Transverse colon (tissue), 3 donors: ENCODE results near the gene RBM10.

Experiments
- EP300 ChIP-seq: sonication (generic); formaldehyde crosslinking; IDR thresholded peaks from one replicate; pipeline ENCODE4 v1.6.1; 2017; ENCODE audit warnings: antibody characterized with exemption, low read depth
- POLR2A ChIP-seq: fragments of 450-650 bp; IDR thresholded peaks from one replicate; pipeline ENCODE4 v1.6.1; 2016; ENCODE audit warnings: antibody characterized with exemption, mild to moderate bottlenecking, moderate library complexity
- TF ChIP-seq, protein P1 (sequence below), 5 experiments: fragments of 200-600 bp in 3 of 5; fragments of 450-650 bp in 2 of 5; sonication (generic) in 3 of 5; IDR thresholded peaks; 1 replicate in 2 of 5; 2 replicates in 3 of 5; pipeline ENCODE4 v1.5.1; 2016 to 2017; ENCODE audit warnings: antibody characterized with exemption in 5 of 5, inconsistent platforms in 3 of 5, mild to moderate bottlenecking in 2 of 5, moderate library complexity in 1 of 5

DNA sequence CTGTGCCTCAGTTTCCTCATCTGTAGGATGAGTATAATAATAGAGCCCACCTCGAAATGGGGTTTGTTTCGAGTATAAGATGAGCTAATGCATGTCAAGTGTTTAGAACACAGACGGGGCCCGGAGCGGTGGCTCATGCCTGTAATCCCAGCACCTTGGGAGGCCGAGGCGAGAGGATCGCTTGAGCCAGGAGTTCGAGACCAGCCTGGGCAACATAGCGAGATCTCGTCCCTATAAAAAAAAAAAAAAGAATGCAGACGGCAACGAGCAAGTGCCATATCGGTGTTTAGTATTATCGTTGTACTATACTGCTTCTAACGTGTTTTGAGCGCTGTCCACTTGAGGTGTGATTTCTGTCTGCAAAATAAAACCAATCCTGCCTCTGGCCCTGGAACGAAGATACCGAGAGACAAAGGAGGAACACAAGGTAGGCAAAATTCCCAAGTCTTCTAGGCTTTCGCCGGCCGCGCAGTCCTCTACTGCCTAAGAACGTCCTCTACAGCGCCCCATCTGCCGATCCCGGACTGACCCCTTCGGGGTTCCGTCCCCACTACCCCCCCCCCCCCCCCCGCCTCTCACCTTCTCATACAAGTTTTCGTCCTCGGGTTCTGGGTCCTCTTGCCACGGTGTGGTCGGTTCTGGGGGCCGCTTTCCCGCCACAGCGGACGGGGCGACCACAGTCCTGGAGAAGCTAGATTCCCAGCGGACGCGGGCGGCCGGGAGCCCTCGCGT is 961 bp upstream of the RBM10 start:
- TF ChIP-seq, protein P1, sequence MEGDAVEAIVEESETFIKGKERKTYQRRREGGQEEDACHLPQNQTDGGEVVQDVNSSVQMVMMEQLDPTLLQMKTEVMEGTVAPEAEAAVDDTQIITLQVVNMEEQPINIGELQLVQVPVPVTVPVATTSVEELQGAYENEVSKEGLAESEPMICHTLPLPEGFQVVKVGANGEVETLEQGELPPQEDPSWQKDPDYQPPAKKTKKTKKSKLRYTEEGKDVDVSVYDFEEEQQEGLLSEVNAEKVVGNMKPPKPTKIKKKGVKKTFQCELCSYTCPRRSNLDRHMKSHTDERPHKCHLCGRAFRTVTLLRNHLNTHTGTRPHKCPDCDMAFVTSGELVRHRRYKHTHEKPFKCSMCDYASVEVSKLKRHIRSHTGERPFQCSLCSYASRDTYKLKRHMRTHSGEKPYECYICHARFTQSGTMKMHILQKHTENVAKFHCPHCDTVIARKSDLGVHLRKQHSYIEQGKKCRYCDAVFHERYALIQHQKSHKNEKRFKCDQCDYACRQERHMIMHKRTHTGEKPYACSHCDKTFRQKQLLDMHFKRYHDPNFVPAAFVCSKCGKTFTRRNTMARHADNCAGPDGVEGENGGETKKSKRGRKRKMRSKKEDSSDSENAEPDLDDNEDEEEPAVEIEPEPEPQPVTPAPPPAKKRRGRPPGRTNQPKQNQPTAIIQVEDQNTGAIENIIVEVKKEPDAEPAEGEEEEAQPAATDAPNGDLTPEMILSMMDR (IDR thresholded peaks at IDR 0.05) = no peak
- TF ChIP-seq EP300 (no peak), POLR2A (no peak)
